ENCODE results near the gene ROGDI.

ROGDI gene

GRCh38 chr16:4765511-4766474, 36.6 kb downstream of the ROGDI start:
- FAIRE-seq = no peak

GRCh38 chr16:4763791-4764190, 38.6 kb downstream of the ROGDI start:
- FAIRE-seq = no peak

GRCh38 chr16:4762205-4762604, 40.2 kb downstream of the ROGDI start:
- no peak for FAIRE-seq

GRCh38 chr16:4760221-4760910, 42.1 kb downstream of the ROGDI start:
- no peak for FAIRE-seq

- no peak for FAIRE-seq
Observed at GRCh38 chr16:4755687-4756086, 46.7 kb downstream of the ROGDI start.

- FAIRE-seq = no peak
Observed at GRCh38 chr16:4754865-4755264, 47.6 kb downstream of the ROGDI start.

GRCh38 chr16:4753227-4753626, 49.2 kb downstream of the ROGDI start:
- no peak for FAIRE-seq

GRCh38 chr16:4752351-4753100, 49.9 kb downstream of the ROGDI start:
- no peak for FAIRE-seq

- no peak for FAIRE-seq
Observed at GRCh38 chr16:4750896-4751295, 51.5 kb downstream of the ROGDI start.

- no peak for FAIRE-seq
Observed at GRCh38 chr16:4749700-4750257, 52.7 kb downstream of the ROGDI start.

GRCh38 chr16:4748682-4749411, 53.6 kb downstream of the ROGDI start:
- FAIRE-seq = no peak

- FAIRE-seq = no peak
Observed at GRCh38 chr16:4747906-4748681, 54.3 kb downstream of the ROGDI start.

- FAIRE-seq = no peak
Observed at GRCh38 chr16:4746991-4747574, 55.4 kb downstream of the ROGDI start.

All from G401.6 (cell line).